ENCODE results near the gene NPHS1.
"Not testable (repeated sequence)": the region's sequence is repeated elsewhere in the genome, so short reads cannot be mapped to it uniquely, and the experiment has no call there.

NPHS1 gene

DNA sequence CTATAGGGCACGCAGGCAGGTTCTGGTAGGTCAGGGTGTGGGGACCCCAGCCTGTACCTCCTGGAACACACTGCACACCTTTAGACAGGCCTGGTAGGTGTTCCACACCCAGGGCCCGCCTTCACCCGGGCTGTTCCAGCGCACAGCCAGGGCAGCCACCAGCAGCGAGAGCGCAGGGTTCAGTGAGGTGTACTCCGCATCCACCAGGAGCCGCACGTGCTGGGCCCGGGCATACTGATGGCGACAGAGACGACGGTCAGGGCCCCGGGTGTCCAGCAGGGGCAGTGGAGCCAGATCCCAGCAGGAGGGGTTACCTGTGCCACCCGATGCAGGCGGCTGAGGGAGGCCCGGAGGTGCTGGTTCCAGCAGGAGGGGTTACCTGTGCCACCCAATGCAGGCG lies 45.7 kb downstream of the NPHS1 start:
- Histone ChIP-seq H3K9ac (ENCODE audit: insufficient read length) (no peak overlapping the region), H3K4me3 (no peak overlapping the region), H3K36me3 (ENCODE audit: insufficient read depth, low read length) (no peaks in the 10 kb centered on the region), H3K27ac (no peak overlapping the region), H3K9me3 (ENCODE audit: low read depth, low read length) (no peaks in the 10 kb centered on the region)
- DNase-seq (ENCODE audit: low read depth, low spot score), result no peak
- TF ChIP-seq EZH2 (IDR thresholded peaks at IDR 0.05) (no peak), POLR2AphosphoS5 (IDR thresholded peaks at IDR 0.05; ENCODE audit: borderline replicate concordance, low read depth, low read length) (no peak), FOXP2 (optimal IDR thresholded peaks at IDR 0.05; ENCODE audit: control extremely low read depth, extremely low read length, insufficient read depth) (no peak)

GRCh38 chr19:35805526-35806102 lies 46.7 kb downstream of the NPHS1 start:
- no peak overlapping the region for H3K4me3 ChIP-seq
- H3K27ac ChIP-seq, result no peak overlapping the region
- H3K9me3 ChIP-seq (ENCODE audit: low read depth, low read length), result no peaks in the 10 kb centered on the region
- no peak for TF ChIP-seq EZH2 (IDR thresholded peaks at IDR 0.05)
- no peak for TF ChIP-seq POLR2AphosphoS5 (IDR thresholded peaks at IDR 0.05; ENCODE audit: borderline replicate concordance, low read depth, low read length)
- TF ChIP-seq FOXP2 (optimal IDR thresholded peaks at IDR 0.05; ENCODE audit: control extremely low read depth, extremely low read length, insufficient read depth), result no peak
- no peaks in the 10 kb centered on the region for H3K36me3 ChIP-seq (ENCODE audit: insufficient read depth, low read length)
- DNase-seq (ENCODE audit: low read depth, low spot score), result no peak
- no peak overlapping the region for H3K9ac ChIP-seq (ENCODE audit: insufficient read length)

GRCh38 chr19:35801828-35802227 lies 50.5 kb downstream of the NPHS1 start:
- Histone ChIP-seq H3K9ac (ENCODE audit: insufficient read length) (no peak overlapping the region), H3K36me3 (ENCODE audit: insufficient read depth, low read length) (no peaks in the 10 kb centered on the region), H3K4me3 (no peak overlapping the region), H3K27ac (no peak overlapping the region), H3K9me3 (ENCODE audit: low read depth, low read length) (no peaks in the 10 kb centered on the region)
- no peak for DNase-seq (ENCODE audit: low read depth, low spot score)
- TF ChIP-seq POLR2AphosphoS5 (IDR thresholded peaks at IDR 0.05; ENCODE audit: borderline replicate concordance, low read depth, low read length) (no peak), FOXP2 (optimal IDR thresholded peaks at IDR 0.05; ENCODE audit: control extremely low read depth, extremely low read length, insufficient read depth) (no peak), EZH2 (IDR thresholded peaks at IDR 0.05) (no peak)

DNA sequence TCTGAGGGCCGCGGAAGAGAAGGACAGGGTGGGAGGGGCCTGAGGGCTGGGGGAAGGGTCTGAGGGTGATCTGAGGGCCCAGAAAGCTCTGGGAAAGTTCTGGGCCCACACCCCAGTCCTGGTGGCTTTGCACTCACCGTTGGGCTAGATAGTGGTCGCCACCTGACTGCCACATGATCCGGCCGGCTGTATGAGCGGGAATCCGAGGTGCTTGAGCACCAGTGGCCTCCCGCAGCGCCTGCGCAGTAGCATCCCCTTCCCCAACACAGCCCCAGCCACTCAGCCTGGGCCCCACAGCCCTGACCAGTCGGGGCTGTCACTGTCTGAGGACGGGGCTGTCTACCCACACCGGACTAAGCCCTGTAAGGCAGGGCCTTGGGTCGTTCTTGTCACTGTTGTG lies 54.6 kb downstream of the NPHS1 start:
- Histone ChIP-seq H3K27ac (no peak overlapping the region), H3K9me3 (ENCODE audit: low read depth, low read length) (no peaks in the 10 kb centered on the region), H3K4me3 (no peak overlapping the region), H3K36me3 (ENCODE audit: insufficient read depth, low read length) (no peaks in the 10 kb centered on the region), H3K9ac (ENCODE audit: insufficient read length) (no peak overlapping the region)
- no peak for DNase-seq (ENCODE audit: low read depth, low spot score)
- TF ChIP-seq FOXP2 (optimal IDR thresholded peaks at IDR 0.05; ENCODE audit: control extremely low read depth, extremely low read length, insufficient read depth), result no peak
- no peak for TF ChIP-seq EZH2 (IDR thresholded peaks at IDR 0.05)
- TF ChIP-seq POLR2AphosphoS5 (IDR thresholded peaks at IDR 0.05; ENCODE audit: borderline replicate concordance, low read depth, low read length), result no peak

- H3K27ac ChIP-seq, result no peak overlapping the region
- H3K4me3 ChIP-seq, result no peak overlapping the region
- DNase-seq (ENCODE audit: low read depth, low spot score), result no peak
- no peaks in the 10 kb centered on the region for H3K9me3 ChIP-seq (ENCODE audit: low read depth, low read length)
- H3K9ac ChIP-seq (ENCODE audit: insufficient read length), result no peak overlapping the region
- H3K36me3 ChIP-seq (ENCODE audit: insufficient read depth, low read length), result no peaks in the 10 kb centered on the region
- TF ChIP-seq FOXP2 (optimal IDR thresholded peaks at IDR 0.05; ENCODE audit: control extremely low read depth, extremely low read length, insufficient read depth), result no peak
- no peak for TF ChIP-seq EZH2 (IDR thresholded peaks at IDR 0.05)
- TF ChIP-seq POLR2AphosphoS5 (IDR thresholded peaks at IDR 0.05; ENCODE audit: borderline replicate concordance, low read depth, low read length), result no peak
Observed at GRCh38 chr19:35796645-35797542, 55.4 kb downstream of the NPHS1 start.

DNA sequence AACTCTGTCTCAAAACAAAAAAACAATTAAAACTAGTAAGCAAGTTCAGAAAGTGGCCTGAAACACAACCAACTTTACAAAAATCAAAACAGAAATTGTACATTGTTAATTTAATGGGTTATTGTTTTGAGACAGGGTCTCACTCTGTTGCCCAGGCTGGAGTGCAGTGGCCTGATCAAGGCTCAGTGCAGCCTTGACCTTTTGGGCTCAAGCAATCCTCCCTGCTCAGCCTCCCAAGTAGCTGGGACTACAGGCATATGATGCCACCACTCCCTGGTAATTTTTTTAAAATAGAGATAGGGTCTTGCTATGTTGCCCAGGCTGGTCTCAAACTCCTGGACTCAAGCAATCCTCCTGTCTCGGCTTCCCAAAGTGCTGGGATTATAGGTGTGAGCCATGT lies 56.7 kb downstream of the NPHS1 start:
- not testable (repeated sequence) for H3K9ac ChIP-seq (ENCODE audit: insufficient read length); H3K9me3 ChIP-seq (ENCODE audit: low read depth, low read length); H3K4me3 ChIP-seq; H3K36me3 ChIP-seq (ENCODE audit: insufficient read depth, low read length); DNase-seq (ENCODE audit: low read depth, low spot score); H3K27ac ChIP-seq

GRCh38 chr19:35793381-35794165 lies 58.7 kb downstream of the NPHS1 start:
- TF ChIP-seq POLR2AphosphoS5 (IDR thresholded peaks at IDR 0.05; ENCODE audit: borderline replicate concordance, low read depth, low read length) (no peak), FOXP2 (optimal IDR thresholded peaks at IDR 0.05; ENCODE audit: control extremely low read depth, extremely low read length, insufficient read depth) (no peak), EZH2 (IDR thresholded peaks at IDR 0.05) (no peak)
- no peak overlapping the region for H3K4me3 ChIP-seq
- H3K36me3 ChIP-seq (ENCODE audit: insufficient read depth, low read length), result no peaks in the 10 kb centered on the region
- H3K9me3 ChIP-seq (ENCODE audit: low read depth, low read length), result no peaks in the 10 kb centered on the region
- no peak overlapping the region for H3K27ac ChIP-seq
- no peak overlapping the region for H3K9ac ChIP-seq (ENCODE audit: insufficient read length)
- DNase-seq (ENCODE audit: low read depth, low spot score), result no peak

DNA sequence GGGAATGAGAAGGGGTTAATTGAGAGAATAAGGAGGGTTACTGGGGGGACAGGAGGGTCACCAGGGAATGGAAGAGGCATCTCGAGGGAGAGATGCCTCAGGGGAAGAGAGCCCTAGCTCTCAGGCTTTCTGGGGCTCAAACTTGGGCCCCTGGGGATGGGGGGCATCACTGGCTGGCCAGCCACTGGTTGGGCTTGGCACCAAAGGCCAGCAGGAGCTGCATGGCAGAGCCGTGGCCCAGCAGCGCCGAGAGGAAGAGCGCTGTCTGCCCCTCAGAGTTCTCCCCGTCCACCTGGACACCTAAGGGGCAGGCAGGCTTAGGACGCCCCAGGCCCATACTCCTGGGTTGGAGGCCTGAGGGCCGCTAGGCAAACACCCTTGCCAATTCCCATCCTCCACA lies 59.4 kb downstream of the NPHS1 start:
- no peaks in the 10 kb centered on the region for H3K9me3 ChIP-seq (ENCODE audit: low read depth, low read length)
- no peak overlapping the region for H3K27ac ChIP-seq
- DNase-seq (ENCODE audit: low read depth, low spot score), result no peak

More for the DNA sequence above, 59.4 kb downstream of the NPHS1 start:
- TF ChIP-seq POLR2AphosphoS5 (IDR thresholded peaks at IDR 0.05; ENCODE audit: borderline replicate concordance, low read depth, low read length), result no peak
- TF ChIP-seq EZH2 (IDR thresholded peaks at IDR 0.05), result no peak
- no peak for TF ChIP-seq FOXP2 (optimal IDR thresholded peaks at IDR 0.05; ENCODE audit: control extremely low read depth, extremely low read length, insufficient read depth)
- Histone ChIP-seq H3K4me3 (no peak overlapping the region), H3K36me3 (ENCODE audit: insufficient read depth, low read length) (no peaks in the 10 kb centered on the region), H3K9ac (ENCODE audit: insufficient read length) (no peak overlapping the region)

Measured in SK-N-MC (cell line).